Smooth muscle cell of the brain vasculature (primary cell): Measurements from ENCODE around the gene CNNM3.

Source experiments
- DNase-seq: peaks from one replicate; pipeline ENCODE4 v3.0.0-alpha.2; 2012; ENCODE audit warnings: low read depth, low spot score

The CNNM3 gene

DNA sequence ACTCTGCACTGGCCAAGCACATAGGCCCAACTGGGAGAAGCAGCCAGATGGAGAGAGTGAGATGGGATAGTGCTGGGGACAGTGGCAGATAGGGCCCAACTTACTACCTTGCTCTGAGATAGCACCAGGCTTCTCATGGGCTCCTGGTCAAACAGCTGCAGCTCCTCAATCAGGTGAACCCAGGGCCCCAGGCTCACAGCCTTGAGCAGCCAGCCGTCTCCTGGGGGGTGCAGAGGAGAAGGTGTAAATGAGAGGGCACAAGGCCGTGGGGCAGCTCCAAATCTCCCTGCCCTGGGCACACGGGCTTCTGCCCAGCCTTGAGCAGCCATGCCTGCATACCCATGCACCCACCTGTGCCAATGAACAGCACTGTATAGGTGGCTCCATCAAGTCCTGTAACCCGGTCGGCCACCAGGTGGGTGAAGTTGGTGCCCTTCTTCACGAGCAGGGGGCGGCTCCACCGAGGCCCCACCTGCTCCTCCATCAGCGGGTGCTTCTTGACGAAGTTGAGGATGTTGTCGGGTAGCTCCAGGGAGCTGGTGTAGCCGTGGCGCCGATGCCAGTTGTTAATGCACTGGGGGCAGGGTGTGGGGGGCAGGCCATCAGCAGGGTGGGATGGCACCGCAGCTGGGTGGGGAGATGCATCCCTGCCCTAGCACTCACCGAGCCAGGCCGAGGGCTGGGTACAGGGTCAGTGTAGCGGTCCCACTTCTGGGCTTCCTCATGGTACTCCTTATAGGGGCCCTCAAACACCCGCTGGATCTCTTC is 47.7 kb downstream of the CNNM3 start:
- no peak for DNase-seq

DNA sequence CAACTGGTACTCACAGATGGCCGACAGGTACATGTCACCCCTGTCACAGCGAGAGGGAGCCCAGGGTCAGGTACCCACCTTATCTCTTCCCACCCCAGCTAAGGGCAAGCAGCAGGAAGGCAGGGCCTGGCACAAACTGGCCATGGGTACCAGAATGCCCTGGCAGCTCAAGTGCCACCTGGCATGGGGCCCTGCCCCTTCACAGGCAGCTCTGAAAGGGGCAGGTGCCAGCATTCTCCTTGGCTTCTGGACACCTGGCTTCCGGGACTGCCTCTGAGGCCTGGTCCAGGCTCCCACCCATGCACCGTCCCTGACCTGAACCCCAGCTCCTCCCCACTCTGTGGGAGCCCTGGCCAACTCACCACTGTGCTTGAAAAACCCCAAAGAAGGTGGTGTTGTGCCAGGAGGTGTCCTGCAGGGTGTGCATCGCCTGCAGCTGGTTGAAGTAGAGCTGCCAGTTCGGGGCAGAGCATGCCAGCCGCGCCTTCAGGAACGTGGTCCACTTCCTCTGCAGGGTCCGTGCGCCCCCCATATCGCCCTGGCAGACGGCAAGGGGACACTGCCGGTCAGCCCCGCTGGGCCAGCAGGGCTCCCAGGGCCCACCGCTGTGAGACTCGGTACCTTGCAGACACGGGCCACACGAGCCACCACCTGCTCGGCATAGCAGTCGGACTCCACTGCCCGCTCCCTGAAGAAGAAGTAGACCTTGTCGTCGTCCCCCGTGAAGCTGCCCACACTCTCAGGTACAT is 48.4 kb downstream of the CNNM3 start:
- DNase-seq: no peak

DNA sequence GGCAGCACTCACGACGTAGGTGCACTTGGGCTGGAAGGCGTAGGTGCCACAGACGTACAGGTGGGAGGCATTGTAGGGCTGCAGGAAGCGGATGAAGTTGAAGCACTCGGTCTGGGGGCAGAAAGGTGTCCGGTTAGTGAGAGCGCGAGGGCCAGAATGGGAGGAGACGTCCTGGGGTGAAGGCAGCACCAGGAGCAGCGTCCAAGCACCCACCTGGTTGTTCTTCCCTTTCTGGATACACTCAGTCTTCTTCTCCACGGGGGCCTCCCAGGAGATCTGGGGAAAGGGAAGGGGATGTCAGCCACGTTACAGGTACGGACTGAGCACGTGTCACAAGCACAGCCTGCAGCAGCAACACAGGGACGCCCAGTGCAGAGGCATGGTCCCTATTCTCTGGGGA is 49.6 kb downstream of the CNNM3 start:
- no peak for DNase-seq

DNA sequence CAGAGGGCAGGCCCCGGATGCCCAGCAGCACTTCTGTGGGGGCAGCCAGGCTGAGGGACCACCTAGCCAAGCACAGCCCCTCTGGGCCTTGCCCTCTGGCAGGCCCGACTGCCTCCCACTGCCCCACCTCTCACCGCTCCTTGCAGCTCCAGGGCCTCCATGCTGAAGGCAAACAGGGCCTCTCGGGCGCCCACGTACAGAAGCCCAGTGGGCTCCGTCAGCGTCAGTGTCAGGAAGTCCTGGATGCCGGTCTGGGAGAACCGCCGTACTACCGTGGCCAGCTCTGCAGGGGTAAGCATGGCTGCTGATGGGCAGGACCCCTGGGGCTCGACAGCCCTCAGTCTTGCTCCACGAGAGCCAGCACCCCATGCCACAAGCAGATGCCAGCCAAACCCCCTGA is 50.1 kb downstream of the CNNM3 start:
- no peak for DNase-seq

DNA sequence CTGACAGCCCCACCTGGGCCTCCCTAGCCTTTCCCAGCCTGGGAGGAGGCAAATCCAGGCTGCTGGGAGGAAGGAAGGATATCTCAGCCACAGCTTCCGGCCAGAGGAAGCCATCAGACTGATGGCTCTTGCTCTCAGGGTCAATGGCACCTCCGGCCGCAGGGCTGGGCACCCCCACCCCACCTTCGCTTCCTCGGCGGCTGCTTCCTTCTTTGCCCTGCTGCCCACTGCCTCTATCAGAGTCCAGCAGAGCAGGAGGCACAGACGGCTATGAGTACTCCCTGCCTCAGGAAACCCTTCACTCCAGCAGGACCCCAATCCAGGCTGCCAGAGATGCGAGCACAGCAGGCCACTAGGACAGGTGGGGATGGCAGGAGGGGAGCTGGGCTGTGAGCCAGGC is 50.5 kb downstream of the CNNM3 start:
- DNase-seq: no peak

DNA sequence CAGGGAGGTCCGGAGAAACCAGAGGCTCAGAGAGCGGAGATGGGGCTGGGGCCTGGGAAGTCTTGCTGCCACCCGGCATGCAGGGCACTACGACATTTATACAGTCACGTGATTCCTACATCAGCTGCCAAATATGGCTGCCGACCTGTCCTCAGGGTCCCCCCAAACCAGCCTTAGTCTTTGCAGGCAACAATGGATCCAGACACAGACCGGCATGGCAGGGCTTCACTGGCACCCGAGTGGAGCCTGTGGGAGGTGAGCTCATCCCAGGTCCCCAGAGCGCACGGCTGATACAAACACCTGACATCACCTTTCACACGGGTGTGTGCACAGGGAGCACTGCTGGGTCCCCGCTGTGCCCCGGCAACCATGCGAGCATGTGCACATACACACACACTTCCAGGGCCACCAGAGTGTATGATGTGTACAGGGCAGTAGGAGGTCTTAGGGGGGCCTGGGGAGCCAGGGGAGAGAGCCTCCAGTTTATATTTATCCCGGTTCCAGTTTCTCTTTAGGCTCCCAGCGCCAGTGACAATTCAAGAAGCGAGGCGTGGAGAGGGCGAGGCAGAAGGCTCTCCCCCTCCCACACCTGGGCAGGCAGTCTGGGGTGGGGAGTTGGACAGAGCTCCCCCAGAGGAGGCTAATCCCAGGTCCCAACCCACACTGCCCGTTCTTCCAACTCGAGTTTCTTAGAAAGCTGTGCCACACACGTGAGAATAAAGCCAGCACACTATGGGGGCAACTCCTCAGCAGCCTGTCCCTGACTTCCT is 51.1 kb downstream of the CNNM3 start:
- DNase-seq: no peak

DNA sequence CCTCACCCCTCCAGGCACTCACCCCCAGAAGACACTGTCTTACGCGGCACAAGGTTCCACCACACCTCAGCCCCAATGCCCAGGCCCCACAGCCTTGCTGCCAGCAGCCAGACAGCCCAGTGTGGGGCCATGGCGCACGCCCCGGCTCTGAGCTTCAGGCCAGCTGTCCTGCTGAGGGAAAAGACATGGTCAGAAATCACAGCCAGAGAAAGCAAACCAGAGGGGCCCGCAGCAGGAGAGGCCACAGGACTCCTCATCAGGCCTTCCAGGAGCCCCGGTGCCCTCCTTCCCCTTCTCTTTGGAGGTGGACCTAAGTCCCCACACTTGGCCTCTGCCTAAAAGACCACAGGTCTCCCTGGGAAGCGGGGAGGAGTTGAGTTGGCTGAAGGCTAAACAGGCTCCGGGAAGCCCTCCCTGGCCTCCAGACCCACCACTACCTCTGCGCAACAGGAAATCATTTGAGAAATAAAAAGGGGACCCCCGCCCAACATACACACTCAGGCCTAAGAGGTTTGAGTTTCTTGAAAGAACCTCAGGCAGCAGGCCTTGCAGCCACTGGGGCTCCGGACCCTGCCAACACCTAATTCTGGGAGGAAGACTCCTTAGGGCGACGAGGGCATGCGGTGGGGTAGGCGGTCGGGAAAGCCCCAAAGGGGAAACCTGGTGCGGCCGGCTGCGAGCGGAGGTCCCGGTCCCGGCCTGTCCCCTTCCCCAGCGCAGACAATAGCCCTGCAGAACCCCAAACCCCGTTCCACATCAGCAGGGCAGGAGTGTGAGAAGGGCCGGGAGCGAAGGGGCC is 51.9 kb downstream of the CNNM3 start:
- peak; percentile 32 for DNase-seq

DNA sequence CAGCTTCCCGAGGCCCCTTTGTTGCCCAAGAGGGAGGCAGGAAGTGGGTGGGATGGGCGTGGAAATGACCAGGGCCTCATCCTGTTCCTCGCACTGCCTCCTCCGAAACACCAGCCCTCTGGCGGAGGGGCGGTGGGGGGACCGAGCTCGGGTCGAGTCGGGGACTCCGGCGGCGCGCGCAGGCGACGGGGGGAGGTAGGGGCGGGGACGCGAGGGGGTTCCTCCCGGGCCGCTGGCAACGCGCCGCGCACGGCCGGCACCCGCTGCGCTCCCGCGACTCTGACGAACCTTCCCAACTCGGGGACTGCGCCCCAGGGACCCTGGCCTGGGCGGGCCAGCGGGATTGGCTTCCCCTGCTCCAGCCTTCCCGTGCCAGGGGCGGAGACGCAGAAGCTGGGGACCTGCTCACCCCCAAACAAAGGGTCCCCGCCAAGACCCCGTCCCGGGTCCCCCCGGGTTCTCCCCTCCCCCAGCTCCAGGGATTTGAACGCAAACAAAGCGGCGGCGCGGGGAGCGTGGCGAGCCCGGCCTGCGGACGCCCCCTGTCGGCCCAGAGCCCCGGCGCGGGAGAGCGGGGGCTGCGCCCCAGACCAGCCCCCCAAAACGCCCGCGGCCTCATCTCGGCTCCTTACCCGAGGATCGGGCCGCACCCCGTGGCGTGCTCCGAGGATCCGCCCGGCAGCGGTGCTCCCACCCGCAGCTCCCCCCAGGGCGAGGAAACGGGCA is 52.6 kb downstream of the CNNM3 start:
- peak; percentile 76 for DNase-seq

DNA sequence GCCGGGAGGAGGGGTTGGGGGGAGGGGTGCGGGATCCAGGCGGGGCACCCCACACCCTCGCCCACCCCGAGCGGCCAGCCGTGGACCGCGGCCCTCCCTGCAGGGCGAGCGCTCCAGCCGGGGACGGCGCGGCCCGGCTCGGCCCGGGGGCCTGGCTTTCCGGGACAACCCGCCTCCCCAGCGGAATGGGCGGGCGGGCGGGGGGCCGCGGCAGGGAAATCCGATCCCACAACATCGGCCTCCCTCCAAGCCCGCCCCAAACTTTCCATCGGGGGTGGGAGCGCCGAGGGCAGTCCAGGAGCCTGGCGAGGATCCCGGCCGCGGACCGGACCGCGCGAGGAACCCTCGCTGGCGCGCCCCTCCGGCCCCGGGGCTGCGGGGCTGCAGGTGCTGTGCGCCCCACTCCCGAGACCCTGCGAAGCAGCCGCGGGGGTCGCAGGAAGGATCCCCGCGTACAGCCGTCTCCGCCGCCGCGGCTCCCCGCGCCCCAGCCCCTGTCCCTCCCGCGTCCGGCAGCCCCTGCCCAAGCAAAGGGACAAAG is 53.3 kb downstream of the CNNM3 start:
- DNase-seq: no peak

DNA sequence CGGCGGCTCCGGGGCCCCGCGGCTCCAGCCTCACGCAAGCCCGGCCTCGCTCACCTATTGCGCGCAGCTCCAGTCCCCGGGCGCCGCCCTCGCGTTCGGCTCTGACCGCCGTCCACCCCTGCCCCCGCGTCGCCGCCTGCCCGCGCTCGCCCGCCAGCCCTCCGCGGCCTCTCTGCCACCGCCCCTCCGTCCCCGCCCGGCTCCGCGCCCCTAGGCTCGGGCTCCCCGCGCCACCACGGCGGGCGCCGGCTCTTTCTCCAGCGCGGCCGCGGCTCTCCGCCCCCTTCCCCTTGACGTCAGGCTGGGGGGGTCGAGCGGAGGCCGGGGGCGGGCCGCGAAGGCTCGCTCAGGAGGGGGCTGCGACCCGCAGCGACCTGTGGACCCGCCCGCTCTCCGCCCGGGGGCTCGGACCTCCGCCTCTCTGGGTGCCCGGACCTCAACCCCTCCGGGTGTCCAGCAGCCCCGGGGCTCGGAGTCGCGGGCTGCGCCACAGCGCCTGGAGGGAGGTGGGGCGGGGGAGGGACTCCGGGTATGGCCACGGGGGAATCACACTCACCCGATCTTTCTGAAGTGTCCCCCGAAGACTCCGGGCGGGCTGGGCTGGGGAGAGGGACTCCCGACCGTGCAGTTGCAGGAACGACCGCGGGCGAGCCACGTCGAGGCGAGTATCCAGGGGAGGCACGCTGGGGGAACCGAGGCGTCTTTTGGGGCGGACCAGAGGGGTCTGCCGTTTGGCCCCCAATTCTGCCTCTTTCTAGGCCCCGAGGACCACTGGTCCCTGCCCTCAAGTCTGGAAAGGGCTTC is 54.0 kb downstream of the CNNM3 start, which contains the start of gene SEMA4C:
Gene SEMA4C, minus strand, starts transcription at position 259 of the 804 bp plus-strand sequence. CDS start 2,194 bp downstream, outside the sequence.
- no peak for DNase-seq

DNA sequence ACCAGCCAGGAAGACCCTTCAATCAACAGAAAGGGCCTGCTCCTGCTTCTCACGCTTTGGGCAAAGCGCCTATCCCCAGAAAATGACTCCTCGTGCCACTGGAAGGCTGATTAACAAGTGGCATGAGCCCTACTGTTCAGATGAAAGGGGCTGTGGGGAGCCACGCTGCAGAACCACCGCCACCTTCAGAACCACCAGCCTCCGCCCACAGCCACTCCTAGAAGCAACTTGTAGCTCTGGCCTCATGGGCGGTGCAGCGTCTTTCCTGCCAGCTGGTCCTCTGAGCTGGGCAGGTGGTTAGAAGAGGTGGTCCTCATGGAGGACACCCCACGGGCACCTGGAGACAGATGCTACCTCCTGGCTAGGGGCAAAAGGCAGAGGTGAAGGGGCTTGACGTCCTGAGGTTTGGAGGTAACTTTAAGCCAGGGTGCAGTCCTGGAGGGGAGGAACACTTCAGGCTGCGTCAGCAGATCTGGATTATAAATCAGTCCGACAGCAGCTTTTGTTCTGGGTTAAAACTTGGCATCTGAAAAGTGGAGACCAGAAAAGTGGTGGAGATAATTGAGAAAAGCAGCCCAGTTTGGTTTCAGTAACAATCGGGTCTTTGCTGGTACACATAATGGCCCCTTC is 54.7 kb downstream of the CNNM3 start:
- DNase-seq: no peak

DNA sequence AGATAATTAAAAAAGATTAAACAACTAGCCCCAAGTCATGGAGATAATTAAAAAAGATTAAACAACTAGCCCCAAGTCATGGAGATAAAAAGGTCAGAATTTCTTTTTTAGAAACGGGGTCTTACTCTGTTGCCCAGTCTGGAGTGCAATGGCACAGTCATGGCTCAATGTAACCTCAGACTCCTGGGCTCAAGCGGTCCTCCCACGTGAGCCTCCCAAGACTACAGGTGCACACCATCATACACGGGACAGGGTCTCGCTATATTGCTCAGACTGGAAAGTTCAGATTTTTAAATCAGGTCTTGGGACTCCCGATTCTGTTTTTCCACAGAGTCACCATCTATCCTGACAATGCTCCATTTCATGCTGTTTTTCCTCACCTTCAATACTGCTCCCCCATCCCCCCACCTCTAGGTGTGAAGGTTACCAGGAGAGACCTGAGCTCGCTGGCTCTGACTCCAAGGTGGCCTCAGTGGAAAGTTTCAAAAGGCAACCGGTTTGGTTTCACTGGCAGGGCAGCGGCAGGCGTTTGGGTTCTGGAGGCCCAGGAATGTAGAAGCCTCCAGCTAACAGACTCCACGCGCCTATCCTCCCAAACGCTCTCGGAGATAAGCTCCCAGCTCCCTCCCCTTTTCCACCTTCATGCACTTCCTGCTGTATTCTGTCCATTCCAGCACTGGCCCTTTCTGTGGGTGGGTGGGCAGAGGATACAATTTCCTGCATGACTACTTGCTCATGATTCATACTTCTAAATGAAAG is 56.7 kb downstream of the CNNM3 start:
- DNase-seq: no peak

DNA sequence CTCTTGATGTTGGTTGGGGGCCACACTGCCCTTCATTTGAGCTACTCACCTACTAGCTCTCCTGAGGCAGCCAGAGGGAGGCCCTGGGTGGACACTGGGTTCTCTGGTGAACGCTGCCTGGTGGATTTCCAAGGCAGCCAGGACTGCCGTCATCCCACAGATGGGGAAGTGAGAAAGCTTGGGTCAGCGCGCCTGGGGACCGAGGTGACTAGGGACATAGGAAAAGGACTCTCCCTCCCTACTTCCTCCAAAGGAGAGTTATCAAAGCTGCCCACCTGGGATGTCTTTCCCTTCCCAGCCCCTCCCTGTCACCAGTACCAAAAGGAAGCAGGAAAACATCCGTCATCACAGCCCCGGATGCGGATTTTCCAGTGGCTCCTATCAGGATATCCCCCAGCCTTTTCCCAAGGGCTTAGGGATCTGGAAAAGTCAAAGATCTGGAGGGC is 57.6 kb downstream of the CNNM3 start:
- DNase-seq: no peak

DNA sequence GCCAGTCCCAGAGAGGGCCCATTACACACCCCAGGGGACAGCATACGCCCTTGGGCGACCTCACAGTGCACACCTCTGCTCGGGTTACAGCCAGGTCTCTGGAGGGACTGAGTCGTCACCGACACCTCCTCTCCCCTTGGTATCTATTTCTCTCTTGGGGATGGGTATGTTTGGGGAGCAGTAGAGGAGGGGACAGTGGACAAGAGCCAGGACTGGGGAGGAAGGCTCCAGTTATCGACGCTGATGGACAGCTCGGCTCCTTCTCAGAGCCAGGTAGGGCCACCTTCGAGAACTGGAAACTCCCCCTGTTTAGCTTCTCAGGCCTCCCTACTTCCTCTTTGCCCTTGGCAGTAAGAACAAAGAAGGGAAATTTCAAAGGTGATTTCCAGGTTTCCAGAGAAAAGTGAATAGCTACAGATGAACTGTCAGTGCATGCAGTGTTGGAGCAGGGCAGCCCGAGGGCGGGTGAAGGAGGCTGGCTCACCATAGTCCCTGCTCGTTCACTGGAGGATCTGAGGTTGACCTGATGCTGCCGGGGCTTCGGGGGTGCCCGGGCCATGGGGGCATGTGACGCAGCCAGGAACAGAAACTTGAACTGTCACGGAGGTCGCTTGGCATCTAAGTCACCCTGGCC is 58.2 kb downstream of the CNNM3 start:
- no peak for DNase-seq

DNA sequence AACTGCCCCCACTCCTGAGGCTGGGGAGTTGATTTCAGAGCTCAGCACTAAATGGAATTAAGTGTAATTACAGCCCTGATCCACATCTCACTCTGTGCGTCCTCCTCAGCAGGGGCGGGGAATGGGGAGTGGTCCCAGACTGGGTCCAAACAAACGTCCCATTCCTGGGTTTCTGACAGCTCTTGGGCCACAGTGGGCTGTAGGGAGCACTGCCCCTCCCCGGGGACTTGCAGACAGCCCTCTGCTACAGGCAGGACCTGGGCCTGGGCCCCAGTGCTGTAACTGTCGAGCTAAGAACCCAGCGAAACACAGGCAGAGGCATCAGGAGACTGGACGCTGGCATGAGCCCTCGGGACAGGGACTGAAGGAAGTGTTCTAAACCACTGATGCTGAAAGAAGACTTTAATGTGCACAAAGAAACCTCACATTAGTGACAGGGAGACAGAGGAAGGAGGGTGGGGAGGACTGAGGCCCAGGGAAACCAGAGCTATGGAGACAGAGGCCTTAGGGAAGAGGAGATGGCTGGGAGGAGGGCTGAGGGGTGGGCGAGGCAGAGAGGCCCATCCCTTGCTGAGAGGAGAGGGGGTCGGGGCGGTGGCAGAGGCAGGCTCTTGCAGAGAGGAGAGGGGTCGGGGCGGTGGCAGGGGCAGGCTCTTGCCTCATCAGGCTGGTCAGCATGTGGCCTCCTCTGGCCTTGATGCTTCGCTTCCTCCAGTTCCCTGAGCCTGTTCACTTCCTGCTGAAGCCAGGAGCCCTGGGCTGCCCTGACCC is 59.6 kb downstream of the CNNM3 start:
- no peak for DNase-seq

DNA sequence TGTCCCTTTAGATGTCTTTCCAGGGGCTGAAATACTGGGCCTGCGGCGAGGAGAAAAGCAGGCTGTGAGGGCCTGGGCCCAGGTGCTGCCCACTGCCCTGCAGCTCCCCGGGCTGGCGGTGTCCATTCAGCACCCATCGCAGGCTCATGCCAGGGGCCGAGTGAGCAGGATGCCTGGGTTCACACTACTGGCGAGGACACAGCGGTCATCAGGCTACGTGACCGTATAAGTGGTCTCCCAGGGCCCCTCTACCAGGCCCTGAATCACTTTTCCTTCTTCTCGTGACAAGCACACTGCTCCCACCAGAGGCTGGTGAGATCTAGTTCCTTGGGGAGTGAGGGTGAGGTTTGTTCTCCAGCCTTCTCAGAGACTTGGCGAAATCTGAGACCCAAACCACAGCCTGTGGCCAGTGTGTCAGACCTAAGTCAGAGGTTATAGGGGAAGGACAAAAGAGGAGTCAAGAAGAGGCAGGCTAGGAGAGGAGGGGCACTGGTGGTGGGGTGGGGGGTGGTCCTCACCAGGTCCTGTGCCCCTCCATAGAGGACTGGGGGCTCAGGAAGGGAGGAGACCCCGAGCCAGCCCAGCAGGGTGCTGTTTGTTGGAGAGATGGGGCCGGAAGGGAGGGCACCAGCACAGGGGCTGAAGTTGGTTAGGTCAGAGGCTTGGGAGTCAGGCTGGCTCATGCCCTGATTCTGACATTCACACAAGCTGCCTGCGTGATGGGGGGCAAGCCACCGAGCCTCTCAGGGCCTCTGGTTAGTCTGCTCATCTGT is 60.4 kb downstream of the CNNM3 start:
- DNase-seq: no peak
